CD4-positive, alpha-beta T cell treated with Interleukin-4 for 4 hours (primary cell): ENCODE measurements around the gene TBL3.
"Not testable (repeated sequence)": the region's sequence is repeated elsewhere in the genome, so short reads cannot be mapped to it uniquely, and the experiment has no call there.

ENCODE experiments used
- DNase-seq: peaks from one replicate; pipeline ENCODE4 v3.0.0-alpha.2; 2020

Gene TBL3

DNA sequence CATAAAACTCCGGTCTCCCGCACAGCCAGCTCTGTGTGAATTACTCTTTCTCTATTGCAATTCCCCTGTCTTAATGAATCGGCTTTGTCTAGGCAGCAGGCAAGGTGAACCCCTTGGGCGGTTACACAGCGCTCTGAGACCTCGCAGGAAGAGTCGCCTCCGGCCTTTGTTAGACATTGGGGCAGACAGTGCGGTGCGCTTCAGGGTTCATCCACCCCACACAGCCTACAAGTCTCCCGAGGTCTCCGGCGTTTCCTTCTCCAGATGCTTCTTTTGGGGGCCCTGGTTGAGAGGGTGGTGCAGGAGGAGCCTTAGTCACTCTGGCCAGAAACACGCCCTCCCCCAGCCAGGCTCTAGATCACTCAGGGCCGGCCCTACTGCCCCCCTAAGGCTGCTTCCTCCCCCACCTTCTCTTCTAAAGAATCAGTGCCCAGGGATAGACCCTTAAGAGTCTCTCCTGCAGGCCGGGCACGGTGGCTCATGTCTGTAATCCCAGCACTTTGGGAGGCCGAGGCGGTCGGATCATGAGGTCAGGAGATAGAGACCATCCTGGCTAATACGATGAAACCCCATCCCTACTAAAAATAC is 27.1 kb upstream of the TBL3 start:
- no peak for DNase-seq

DNA sequence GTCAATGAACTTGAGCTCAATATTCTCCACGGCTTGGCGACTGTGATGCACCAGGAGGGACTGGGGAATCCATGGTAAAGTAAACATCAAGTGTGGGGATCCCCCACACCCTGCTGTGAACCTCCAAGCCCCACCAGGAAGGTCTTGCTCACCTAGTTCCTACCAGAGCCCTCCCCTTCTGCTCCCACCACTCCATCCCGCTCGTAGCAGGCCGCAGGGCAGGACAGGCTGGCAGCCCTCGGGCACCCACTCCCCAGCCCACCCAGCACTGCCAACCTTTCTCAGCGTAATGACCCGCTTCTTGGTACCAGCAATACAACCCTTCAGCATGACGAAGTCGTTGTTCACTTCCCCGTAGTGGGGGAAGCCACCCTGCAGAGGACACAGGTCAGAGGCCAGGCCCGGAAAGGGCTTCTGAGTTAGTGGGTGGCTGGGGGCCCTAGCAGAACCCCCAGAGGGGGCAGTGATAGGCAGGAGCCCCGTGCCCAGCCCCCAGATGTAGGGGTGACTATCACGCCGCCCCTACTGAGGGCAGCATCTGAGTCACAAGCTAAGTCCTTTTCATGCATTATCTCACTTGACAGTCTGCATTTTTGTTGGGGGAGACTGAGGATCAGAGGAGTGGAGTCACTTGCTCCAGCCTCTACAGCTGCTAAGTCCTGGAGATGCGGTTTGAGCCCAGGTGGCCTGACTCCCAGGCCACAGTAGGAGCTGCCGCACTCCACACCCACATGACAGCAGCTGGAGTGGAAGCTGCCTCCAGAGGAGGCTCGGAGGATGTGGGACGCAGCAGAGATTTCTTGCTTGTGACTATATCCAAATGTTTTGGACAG is 26.1 kb upstream of the TBL3 start:
- DNase-seq, result no peak

DNA sequence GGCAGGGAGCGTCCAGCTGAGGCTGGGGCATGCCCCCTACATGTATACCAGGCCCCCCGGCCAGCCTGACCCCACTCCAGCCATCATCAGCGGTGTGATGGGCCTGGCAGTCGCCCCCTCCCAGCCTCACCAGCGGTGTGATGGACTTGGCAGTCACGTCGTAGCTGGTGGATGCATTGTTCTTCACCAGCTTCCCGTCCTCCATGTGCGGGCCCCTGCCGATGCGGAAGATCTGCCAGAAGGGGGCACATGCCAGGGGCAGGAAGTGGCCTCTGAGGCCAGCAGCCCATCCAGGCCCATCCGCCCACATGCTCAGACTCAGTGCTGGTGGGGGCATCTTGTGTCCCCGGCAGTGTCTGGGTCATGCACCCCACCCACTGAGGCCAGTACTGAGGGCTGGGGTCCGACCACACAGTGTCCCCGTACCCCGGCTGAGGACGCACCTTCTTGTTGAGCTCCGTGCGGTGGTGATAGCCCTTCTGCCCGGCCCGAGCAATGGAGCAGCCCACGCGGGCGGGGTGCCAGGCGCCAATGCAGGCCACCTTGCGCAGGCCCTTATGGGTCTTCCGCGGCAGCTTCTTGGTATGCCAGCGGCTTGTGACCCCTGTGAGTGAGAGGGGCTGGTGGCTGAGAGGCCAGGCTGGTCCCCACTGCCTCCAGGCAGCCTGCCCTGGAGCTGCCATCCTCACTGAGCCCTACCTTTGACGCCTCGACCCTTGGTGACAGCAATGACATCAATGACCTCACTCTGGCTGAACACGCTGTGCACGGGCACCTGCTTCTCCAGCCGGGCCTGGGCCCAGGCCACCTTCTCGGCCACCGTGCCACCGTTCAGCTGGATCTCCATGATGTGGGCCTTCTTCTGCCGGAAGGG is 25.1 kb upstream of the TBL3 start:
- no peak for DNase-seq

DNA sequence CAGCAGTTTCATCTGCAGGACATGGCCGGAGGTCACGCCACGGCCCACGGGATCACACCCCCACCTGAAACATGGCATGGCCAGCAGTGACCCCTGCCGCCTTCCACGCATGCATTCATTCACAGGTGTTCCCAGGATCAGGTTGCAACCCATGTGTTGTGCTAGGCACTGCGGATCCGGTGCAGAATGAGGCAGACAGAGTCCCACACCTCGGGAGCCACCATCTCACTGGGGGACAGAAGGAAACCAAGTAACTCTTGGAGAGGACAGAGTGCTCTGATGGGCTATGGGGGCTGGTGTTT is 24.5 kb upstream of the TBL3 start:
- DNase-seq, result no peak

DNA sequence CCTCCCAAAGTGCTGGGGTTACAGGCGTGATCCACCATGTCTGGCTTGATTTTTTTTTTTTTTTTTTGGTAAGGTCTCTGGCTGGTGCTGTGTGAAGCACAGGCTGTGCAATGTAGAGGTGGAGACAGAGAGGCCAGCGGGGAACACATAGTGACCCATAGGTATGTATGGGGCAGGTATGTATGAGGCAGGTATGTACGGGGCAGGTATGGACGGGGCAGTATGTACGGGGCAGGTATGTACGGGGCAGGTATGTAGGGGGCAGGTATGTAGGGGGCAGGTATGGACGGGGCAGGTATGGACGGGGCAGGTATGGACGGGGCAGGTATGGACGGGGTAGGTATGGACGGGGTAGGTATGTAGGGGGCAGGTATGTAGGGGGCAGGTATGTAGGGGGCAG is 22.3 kb upstream of the TBL3 start:
- no peak for DNase-seq

DNA sequence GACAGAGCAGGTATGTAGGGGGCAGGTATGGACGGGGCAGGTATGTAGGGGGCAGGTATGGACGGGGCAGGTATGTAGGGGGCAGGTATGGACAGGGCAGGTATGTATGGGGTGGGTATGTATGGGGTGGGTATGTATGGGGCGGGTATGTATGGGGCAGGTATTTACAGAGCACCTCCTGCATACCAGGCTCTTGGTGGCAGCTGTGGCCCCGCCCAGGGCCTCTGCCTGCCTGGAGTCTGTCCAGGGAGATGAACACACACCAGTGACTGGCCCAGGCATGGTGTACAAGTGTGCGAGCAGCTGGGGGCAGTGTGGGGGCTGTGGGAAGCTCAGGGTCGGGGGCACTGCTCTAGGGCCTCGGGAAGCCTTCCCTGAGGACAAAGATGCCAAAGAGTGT is 21.8 kb upstream of the TBL3 start:
- DNase-seq, result no peak

DNA sequence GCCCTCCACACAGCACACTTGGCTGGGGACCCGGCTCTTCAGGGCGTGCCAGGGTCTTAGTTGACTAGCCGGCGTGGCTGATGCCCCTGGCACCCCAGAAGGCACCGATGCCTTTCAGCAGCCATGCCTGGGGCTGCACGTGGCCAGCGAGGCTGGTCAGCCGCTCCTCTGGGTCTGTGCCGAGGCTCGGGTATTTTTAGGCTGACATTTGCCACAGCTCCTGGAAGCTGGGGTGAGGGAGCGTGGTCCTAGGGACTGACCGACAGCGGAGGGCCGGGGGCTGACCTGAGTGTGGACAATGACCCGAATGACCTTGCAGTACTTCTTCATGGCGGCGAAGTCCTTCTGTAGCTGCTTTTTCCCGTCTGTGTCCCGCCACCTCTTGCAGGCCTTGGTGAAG is 21.3 kb upstream of the TBL3 start:
- DNase-seq, result no peak

DNA sequence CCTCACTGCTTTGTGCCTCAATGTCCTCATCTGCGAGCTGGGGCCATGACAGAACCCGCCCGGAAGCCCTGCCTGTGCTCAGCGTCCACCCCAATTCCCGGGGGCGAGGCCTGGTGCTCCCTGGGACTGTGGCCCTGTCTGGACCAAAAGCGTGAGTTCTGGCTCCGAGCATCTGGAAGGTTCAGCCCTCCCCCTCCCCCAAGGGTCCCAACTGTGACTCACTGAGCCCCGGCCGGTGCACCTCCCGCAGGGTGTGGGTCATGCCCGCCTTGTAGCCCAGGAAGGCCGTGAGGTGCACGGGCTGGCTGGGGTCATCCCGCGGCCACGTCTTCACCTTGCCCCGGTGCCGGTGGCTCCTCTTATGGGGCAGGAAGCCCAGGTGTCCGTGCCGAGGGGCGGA is 18.1 kb upstream of the TBL3 start:
- no peak for DNase-seq

DNA sequence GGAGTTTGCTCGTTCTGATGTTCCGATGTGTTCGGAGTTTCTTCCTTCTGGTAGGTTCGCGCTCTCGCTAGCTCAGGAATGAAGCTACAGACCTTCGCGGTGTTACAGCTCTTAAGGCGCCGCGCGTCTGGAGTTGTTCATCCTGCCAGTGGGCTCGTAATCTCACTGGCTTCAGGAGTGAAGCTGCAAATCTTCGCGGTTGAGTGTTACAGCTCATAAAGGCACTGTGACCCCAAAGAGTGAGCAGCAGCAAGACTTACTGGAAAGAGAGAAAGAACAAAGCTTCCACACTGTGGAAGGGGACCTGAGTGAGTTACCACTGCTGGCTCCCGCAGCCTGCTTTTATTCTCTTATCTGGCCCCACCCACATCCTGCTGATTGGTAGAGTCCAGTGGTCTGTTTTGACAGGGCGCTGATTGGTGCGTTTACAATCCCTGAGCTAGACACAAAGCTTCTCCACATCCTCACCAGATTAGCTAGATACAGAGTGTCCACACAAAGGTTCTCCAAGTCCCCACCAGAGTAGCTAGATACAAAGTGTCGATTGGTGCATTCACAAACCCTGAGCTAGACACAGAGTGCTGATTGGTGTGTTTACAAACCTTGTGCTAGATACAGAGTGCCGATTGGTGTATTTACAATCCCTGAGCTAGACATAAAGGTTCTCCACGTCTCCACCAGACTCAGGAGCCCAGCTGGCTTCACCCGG is 14.3 kb upstream of the TBL3 start:
- not testable (repeated sequence) for DNase-seq

DNA sequence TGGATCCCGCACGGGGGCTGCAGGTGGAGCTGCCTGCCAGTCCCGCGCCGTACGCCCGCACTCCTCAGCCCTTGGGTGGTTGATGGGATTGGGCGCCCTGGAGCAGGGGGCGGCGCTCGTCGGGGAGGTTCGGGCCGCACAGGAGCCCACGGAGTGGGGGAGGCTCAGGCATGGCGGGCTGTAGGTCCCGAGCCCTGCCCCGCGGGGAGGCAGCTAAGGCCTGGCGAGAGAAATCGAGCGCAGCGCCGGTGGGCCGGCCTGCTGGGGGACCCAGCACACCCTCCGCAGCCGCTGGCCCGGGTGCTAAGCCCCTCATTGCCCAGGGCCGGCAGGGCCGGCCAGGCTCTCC is 13.7 kb upstream of the TBL3 start:
- DNase-seq, result not testable (repeated sequence)

DNA sequence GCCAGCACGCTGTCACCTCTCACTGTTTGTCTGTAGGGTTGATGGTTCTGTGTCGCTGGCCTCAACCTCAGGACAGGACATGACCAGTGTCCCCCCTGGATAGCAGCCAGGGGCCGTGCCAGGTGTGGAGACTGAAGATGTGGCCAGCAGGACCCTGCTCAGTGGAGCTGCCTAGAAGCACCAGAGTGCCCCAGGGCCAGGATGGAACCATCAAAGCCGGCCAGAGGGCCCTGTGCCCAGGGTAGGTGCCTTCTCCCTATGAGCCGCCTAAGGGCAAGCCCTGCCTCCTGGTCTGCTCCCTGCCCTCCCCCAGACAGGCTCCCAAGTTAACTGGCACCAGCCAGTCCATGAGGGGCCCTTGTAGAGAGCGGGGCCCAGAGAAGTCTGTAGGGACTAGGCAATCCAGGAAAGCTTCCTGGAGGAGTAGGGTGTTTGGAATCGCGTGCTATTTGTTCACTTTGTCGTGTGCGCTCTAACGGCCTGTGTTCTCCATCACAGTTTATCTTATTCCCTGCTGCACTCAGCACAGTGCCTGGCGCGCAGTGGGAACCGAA is 13.1 kb upstream of the TBL3 start:
- no peak for DNase-seq

DNA sequence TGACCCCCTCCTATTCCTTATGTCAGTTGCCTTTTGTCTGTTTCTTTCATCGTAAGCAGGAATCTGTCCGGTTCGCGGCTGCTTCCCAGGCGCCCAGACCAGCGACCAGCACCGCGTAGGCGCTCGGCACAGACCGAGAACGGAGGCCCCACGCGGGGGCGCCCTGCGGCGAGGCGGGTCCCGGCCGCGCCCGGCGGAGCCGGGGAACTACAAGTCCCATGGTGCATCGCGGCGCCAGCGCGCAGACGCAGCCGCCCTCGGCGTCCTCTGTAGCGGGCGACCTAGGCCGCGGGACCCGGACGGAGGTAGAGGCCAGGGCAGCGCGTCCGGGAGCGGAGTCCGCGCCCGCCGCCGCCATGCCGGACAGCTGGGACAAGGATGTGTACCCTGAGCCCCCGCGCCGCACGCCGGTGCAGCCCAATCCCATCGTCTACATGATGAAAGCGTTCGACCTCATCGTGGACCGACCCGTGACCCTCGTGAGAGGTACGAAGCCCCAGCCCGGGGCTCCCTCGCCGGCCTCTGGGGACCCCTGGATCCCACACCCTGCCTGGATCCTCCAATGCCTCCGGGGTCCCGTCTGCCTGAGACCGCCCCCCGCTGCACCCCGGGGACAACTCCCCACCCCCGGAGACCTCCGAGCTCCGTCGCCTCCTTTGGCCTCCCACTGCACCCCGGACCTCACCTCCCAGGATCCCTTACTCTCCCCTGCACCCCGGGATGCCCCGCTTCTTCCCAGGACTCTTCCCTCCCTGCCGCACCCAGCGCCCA is 12.4 kb upstream of the TBL3 start, which contains the start of gene NDUFB10:
Gene NDUFB10, plus strand, starts transcription at position 270 of the 771 bp plus-strand sequence. Its CDS starts 87 bp downstream, at position 357.
- DNase-seq, result peak; percentile 86

DNA sequence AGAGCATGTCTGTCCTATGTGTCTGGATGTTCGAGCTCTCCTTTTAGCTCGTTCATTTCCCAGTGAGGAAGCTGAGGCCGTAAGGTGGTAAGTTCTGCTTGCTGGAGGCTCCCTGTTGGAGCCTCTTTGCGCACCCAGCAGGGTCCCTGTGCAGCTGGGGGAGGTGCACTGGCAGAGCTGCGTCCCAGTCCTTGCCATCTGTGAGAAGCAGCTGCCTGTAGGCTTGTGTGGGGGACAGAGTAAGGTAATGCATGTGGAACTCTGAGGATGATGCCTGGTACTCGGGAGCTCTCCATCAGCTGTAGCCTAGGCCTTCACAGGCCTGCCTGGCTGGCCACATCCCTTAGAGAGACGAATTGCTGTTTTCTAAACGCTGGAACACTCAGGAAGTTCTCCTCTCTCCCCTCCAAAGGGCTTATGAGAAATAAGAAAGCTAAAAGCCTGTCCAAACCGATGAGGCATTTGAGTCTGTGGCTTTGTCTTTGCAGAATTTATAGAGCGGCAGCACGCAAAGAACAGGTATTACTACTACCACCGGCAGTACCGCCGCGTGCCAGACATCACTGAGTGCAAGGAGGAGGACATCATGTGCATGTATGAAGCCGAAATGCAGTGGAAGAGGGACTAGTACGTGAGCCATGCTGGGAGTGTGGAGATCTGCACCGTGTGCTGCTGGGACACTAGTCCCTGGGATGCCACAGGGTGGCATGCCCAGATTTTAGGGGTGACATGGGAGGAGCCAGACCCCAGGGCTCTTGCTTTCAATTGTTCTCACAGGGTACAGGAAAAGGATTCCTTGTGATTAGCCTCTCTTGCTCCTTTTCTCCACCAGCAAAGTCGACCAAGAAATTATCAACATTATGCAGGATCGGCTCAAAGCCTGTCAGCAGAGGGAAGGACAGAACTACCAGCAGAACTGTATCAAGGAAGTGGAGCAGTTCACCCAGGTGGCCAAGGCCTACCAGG is 10.9 kb upstream of the TBL3 start:
- no peak for DNase-seq

DNA sequence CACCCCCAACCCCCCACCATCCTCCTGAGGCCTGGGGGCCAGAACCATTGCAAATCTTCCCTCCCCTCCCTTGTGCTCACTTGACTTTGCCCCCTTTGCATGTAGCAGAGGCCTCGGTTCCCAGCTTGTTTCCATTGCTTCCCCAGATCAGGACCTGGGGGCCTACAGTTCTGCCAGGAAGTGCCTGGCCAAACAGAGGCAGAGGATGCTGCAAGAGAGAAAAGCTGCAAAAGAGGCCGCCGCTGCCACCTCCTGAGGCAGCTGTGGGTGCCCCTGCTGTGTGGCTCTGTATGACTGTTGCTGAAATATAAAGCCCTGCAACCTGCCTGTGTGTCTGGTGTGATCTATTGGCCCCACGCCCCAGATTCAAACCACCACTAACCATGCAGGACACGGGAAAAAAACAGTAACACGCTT is 10.2 kb upstream of the TBL3 start:
- DNase-seq, result no peak

DNA sequence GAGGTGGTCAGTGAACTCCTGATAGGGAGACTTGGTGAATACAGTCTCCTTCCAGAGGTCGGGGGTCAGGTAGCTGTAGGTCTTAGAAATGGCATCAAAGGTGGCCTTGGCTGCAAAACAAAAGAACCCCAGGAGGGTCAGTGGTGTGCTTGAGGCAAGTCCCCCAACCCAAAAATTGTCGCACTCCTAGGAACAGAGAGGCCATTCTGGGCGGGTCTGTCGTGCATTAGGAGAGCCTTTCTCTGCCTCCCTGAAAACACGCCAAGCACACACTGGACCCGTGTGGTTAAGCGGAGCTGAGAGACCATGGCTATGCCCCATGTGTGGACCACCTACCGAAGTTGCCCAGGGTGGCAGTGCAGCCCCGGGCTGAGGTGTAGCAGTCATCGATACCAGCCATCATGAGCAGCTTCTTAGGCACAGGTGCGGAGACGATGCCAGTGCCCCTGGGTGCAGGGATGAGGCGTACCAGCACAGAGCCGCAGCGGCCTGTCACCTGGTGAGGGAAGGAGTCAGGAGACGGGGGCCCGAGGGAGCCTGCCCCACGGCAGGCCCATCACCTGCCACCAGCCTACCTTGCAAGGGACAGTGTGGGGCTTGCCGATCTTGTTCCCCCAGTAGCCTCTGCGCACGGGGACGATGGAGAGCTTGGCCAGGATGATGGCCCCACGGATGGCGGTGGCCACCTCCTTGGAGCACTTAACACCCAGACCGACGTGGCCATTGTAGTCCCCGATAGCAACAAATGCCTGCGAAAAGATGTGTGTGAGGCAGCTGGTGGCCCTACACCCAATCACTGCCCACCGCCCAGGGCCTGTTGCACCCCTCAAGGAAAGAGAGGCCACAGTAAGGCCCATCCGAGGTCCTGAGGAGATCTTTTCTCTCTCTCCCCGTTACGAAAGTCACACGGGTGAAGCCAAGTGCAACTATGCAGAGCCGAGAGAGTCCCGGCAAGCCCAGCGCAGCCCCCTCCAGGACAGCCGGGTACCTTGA is 9.4 kb upstream of the TBL3 start:
- not testable (repeated sequence) for DNase-seq

DNA sequence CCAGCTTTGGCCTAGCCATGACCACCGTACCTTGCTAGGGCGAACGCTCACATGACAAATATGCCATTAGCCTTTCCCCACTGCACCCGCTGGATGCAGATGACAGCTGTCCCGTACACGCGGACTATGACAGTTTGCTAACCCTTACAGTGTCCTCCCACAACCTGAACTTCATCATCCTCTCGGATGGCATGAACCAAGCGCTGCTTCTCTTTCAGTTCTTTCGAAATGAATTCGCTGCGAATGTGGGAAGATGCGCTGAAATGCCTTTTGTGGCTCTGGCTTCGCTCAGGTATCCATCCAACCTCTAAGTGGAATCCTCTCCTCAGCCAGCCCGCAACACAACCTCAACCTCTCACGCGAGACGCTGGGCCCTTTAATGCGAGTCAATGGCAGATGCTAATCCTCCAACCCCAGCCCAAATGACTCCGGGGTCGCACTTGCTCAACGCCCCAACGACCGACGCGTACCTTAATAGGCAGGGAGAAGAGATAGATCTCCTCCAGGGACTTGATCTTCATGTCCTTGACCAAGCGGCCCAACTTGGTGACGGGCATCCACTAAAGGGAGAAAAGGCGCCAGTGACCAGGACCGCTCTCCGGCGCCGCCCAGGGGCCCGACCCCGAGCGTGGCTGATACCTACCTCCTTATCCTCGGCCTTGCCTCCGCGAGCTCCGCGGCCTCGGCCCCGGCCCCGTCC is 7.9 kb upstream of the TBL3 start:
- no peak for DNase-seq

DNA sequence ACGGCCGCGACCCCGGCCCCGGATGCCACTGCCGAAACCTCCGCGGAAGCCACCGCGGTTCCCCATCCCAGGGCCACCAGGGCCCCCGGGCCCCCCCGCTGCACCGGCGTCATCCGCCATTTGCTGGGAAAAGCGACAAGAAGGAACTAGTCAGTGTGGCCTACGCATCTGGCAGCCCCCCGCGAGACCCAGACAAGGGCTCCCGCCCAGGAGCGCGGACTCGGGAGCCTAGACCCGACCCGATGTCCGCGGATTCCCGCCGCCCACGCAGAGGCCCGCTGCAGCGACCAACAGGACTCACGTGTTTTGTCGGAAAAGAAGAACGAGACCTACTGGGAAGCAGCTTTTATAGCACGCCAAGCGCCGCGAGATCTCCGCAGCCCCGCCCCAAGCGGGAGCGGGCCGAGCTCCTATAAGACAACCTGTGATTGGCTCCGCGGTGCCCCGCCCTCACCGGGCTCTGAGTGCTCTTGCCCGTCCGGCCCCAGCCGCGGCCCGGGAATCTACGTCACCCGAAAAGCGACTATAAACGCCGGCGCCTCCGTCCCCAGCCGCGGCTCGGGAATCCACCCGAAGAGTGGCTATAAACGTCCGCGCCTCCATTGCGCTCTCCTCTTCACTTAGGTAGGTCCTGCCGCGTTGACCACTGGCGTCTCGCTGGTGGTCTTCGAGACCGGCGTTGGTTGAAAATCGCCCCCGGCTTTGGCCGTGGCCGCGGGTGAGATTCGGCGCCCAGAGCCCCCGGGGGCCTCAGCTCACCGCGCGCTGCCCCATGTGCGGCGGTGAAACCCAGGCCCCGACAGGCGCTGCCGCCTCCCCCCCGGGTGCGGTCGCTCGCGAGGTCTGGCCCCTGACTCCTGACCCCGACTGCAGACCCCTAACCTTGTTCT is 7.1 kb upstream of the TBL3 start, which contains the start of gene RPS2:
Gene RPS2, minus strand, starts transcription at position 321 of the 890 bp plus-strand sequence. Its CDS starts 201 bp downstream, at position 120.
- peak; percentile 99 for DNase-seq
